DMS153 (cell line): ENCODE results near the gene IL4.
"Not testable (repeated sequence)": the region's sequence is repeated elsewhere in the genome, so short reads cannot be mapped to it uniquely, and the experiment has no call there.

Source experiments
- DNase-seq: peaks from one replicate; lab custom pipeline; 2025; lab: John Stamatoyannopoulos, UW

The IL4 gene

DNA sequence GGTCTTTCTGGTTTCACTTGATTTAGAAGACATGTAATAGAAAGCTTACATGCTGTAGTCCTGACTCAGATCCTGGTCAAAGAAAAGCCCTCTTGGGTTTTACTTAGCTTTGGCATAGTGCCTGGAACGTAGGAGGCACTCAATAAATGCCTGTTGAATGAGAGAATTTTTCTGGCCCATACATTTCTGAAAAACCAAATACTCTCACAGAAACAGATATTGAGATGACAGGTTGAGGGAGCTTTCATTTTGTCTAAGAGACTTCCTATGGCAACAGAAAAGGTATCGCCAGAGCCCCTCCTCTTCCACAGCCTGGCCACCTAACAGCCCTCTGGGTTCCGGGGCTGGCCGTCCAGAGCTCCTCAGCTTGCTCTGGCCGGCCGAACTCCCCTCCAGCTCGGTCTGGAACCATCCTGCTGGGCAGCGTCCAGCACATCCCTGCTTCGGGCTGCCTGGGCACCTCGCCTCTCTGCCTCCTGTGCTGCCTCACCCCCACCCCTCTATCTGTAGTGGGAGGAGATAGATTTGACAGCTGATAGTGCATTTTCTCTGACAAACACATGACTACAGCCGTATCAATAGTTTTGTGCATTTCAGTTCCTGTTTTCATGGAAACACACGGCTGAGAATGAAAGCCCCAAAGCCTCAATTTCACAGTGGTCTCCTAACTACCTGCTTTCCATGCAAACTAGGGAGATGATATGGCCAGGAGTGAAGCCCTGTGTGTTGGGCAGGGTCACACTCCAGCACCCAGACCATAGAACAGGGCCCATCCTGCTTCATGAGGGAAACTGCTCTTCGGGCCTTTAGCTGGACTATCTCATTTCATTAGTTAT lies 1.1 kb downstream of the IL4 start:
- no peak for DNase-seq

GRCh38 chr5:132675936-132676689 lies 2.3 kb downstream of the IL4 start:
- DNase-seq: no peak

GRCh38 chr5:132677191-132677590 lies 3.4 kb downstream of the IL4 start:
- DNase-seq: no peak

DNA sequence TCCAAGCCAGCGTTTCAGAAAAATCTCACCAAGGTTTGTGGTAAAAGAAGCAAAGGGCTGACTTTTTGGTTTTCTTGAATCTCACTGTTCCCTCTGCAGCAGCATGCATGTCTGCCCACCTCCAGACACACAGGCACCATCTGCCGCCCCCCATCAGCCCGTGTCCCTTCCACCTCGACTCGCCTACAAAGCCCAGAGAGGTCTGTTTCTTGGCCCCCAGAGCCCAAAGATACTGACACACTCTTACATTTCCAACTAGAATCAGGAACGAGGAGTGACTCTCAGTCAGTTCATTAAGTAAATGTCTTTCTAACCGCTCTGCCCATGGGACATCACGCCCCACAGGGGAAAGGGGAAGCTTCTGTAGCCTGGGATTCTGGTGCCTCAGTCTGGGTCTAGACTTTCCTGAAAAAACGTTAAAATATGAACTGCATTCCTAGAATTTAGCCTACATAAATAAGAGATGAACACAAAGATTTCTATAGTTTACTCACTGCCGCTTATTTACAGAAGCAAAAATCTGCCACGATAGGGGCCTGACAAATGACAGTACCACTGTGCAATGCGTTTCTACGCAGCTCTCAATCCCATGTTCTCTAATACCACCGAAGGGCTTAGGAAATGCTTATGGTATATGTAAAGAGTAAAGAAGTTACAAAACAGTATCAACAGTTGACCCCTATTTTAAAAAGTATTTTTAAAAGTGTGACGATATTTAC lies 4.1 kb downstream of the IL4 start:
- no peak for DNase-seq

DNA sequence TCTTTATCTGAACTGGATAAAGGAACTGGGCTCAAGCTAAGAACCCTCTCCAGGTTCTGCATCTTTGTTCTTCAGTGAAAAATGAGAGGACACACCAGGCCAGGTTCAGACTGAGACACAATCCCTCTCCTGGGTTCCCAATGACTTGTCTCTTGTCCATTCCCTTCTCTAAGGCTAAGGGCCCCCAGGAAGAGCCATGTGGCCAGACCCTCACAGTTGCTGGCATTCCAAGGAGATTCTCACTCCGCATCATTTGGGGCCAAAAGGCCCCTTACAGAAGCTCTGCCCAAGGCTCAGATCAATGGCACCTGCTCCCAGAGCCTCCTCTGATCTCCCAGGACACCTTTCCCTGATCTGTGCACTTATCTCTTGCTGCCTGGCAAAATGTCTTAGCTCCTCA lies 4.9 kb downstream of the IL4 start:
- no peak for DNase-seq

- no peak for DNase-seq
These were observed 5.4 kb downstream of the IL4 start for GRCh38 chr5:132679166-132679565.

- no peak for DNase-seq
These were observed 6.1 kb downstream of the IL4 start for GRCh38 chr5:132679717-132680380.

GRCh38 chr5:132680780-132681475 lies 7.1 kb downstream of the IL4 start:
- no peak for DNase-seq

GRCh38 chr5:132681476-132681831 lies 7.7 kb downstream of the IL4 start:
- DNase-seq: no peak

- DNase-seq: no peak
These were observed 8.2 kb downstream of the IL4 start for GRCh38 chr5:132681983-132682382.

GRCh38 chr5:132684491-132684890 lies 10.7 kb downstream of the IL4 start:
- no peak for DNase-seq

GRCh38 chr5:132684922-132685720 lies 11.3 kb downstream of the IL4 start:
- no peak for DNase-seq

- no peak for DNase-seq
These were observed 12.4 kb downstream of the IL4 start for GRCh38 chr5:132686193-132686592.

GRCh38 chr5:132687995-132688394 lies 14.2 kb downstream of the IL4 start:
- no peak for DNase-seq

GRCh38 chr5:132688536-132689339 lies 14.9 kb downstream of the IL4 start:
- DNase-seq: no peak

- no peak for DNase-seq
These were observed 15.7 kb downstream of the IL4 start for GRCh38 chr5:132689513-132689912.

DNA sequence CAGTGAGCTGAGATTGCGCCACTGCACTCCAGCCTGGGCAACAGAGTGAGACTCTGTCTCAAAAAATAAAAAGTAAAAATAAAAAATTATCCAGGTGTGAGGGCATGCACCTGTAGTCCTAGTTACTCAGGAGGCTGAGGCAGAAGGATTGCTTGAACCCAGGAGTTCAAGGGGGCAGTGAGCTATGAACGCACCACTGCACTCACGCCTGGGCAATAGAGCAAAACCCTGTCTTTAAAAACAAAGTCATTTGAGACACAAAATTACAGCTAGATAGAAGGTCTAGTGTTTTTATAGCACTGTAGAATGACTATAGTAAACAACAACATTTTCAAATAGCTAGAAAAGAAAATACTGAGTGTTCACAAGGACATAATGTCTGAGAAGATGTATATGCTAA lies 16.4 kb downstream of the IL4 start:
- no peak for DNase-seq

DNA sequence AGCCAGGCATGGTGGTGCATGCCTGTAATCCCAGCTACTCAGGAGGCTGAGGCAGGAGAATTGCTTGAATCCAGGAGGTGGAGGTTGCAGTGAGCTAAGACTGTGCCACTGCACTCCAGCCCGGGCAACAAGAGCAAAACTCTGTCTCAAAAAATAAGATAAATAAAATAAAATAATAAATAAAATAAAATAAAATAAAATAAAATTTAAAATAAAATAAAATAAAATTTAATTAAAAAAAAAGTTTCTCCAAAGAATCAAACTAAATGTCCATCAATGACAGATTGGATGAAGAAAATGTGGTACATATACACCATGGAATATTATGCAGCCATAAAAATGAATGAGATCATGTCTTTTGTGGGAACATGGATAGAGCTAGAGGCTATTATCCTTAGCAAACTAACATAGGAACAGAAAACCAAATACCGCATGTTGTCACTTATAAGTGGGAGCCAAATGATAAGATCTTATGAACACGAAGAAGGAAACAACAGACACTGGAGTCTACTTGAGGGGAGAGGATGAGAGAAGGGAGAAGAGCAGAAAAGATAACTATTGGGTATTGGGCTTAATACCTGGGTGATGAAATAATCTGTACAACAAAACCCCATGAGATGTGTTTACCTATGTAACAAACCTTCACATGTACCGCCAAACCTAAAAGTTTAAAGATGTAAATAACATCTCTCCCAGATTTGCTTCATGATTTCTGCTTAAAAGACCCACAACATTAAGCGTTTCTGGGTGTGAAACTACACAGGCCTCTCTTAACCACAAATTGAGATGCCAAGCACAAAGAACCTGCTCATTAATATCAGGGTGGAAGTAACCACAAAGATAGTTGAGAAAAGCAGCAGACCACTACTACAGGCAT lies 18.2 kb downstream of the IL4 start:
- not testable (repeated sequence) for DNase-seq

GRCh38 chr5:132692632-132692967 lies 18.8 kb downstream of the IL4 start:
- DNase-seq: no peak
